Neural progenitor cell (in vitro differentiated cells): Measurements from ENCODE around the gene TMED3. TPM values are rescaled to one million over a fixed set of nuclear protein-coding genes. Genes with fewer than 3 reads are reported as not detected.

Source experiments
- DNase-seq: peaks from one replicate; pipeline ENCODE4 v3.0.0-alpha.2; 2016; ENCODE audit warnings: low spot score
- H2AFZ ChIP-seq: fragments of 200-600 bp; sonication (generic); replicated peaks from 2 replicates; pipeline ENCODE4 v1.6.1; 2016; ENCODE audit warnings: antibody characterized with exemption
- H3F3A ChIP-seq: fragments of 200-600 bp; sonication (generic); 2 replicates; pipeline ENCODE4 v1.6.1; 2016; ENCODE audit warnings: antibody characterized with exemption, low read depth
- H3K27ac ChIP-seq: fragments of 200-600 bp; sonication (generic); 2 replicates; pipeline ENCODE4 v1.5.1; 2016; ENCODE audit warnings: mild to moderate bottlenecking
- H3K27me3 ChIP-seq: fragments of 200-600 bp; sonication (generic); 2 replicates; pipeline ENCODE4 v1.6.1; 2016; ENCODE audit warnings: mild to moderate bottlenecking, moderate library complexity
- H3K36me3 ChIP-seq: fragments of 200-600 bp; sonication (generic); 2 replicates; pipeline ENCODE4 v1.5.1; 2016
- H3K4me1 ChIP-seq: fragments of 200-600 bp; sonication (generic); 2 replicates; pipeline ENCODE4 v1.6.1; 2016; ENCODE audit warnings: mixed run types
- H3K4me2 ChIP-seq: fragments of 200-600 bp; sonication (generic); 2 replicates; pipeline ENCODE4 v1.6.1; 2016
- H3K4me3 ChIP-seq: fragments of 200-600 bp; sonication (generic); 2 replicates; pipeline ENCODE4 v1.5.1; 2016
- H3K79me2 ChIP-seq: fragments of 200-600 bp; sonication (generic); 2 replicates; pipeline ENCODE4 v1.6.1; 2016; ENCODE audit warnings: low read depth
- H3K9ac ChIP-seq: fragments of 200-600 bp; sonication (generic); 2 replicates; pipeline ENCODE4 v1.6.1; 2016
- H3K9me3 ChIP-seq: fragments of 200-600 bp; sonication (generic); 2 replicates; pipeline ENCODE4 v1.5.1; 2016; ENCODE audit warnings: low read depth
- H4K20me1 ChIP-seq: fragments of 200-600 bp; sonication (generic); 2 replicates; pipeline ENCODE4 v1.6.1; 2016; ENCODE audit warnings: low read depth
- H3K27ac Mint-ChIP-seq: 3 replicates; pipeline ENCODE4 v1.8.0; 2021; ENCODE audit warnings: mixed read lengths
- H3K27me3 Mint-ChIP-seq: 2 replicates; pipeline ENCODE4 v1.8.0; 2022; ENCODE audit warnings: low read depth, mild to moderate bottlenecking, inconsistent platforms, moderate library complexity, mixed read lengths; ENCODE audit not compliant: insufficient read depth
- H3K36me3 Mint-ChIP-seq: 3 replicates; pipeline ENCODE4 v1.8.0; 2021; ENCODE audit warnings: mixed read lengths
- H3K4me1 Mint-ChIP-seq: 3 replicates; pipeline ENCODE4 v1.8.0; 2021; ENCODE audit warnings: mixed read lengths
- H3K4me3 Mint-ChIP-seq: 3 replicates; pipeline ENCODE4 v1.8.0; 2021; ENCODE audit warnings: mild to moderate bottlenecking, moderate library complexity, mixed read lengths
- H3K9me3 Mint-ChIP-seq: 3 replicates; pipeline ENCODE4 v1.8.0; 2020; ENCODE audit warnings: mixed read lengths
- EZH2 ChIP-seq: fragments of 200-600 bp; sonication (generic); IDR thresholded peaks from 2 replicates; pipeline ENCODE4 v1.6.1; 2017; ENCODE audit warnings: antibody characterized with exemption, mild to moderate bottlenecking, moderate library complexity
- EZH2phosphoT487 ChIP-seq: fragments of 200-600 bp; sonication (generic); IDR thresholded peaks from 2 replicates; pipeline ENCODE4 v1.6.1; 2017; ENCODE audit warnings: antibody characterized with exemption
- total RNA-seq: library from RNA; depleted of rRNA; stranded (reverse); fragments of >200 nt; gene quantifications from 2 replicates; pipeline ENCODE4 v1.2.3, GENCODE V29; 2015; ENCODE audit warnings: low replicate concordance
- TF ChIP-seq, protein P1 (sequence below): fragments of 200-600 bp; sonication (generic); IDR thresholded peaks from 2 replicates; pipeline ENCODE4 v1.5.1; 2017; ENCODE audit warnings: antibody characterized with exemption, mild to moderate bottlenecking

TMED3 gene
- total RNA-seq, 1 donor from 2014 or later = 28.5 TPM

DNA sequence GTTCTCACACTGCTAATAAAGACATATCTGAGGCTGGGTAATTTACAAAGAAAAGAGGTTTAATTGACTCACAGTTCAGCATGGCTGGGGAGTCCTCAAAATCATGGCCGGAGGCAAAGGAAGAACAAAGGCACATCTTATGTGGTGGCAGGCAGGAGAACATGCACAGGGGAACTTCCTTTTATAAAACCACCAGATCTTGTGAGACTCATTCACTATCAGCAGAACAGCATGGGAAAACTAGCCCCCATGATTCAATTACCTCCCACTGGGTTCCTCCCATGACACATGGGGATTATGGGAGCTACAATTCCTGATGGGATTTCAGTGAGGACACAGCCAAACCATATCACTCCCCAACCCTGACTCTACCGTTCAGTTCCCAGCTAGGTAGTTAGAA is 61.5 kb downstream of the TMED3 start:
- Mint-ChIP-seq H3K27me3 (peaks cover 8% of the 10 kb centered on the region), H3K4me3 (no peak overlapping the region), H3K36me3 (no peaks in the 10 kb centered on the region), H3K27ac (no peak overlapping the region), H3K9me3 (peaks cover 3% of the 10 kb centered on the region), H3K4me1 (no peaks in the 10 kb centered on the region)
- Histone ChIP-seq H3K9me3 (peaks cover 4% of the 10 kb centered on the region), H3K9ac (no peak overlapping the region), H3K4me2 (no peak overlapping the region), H3K27ac (no peak overlapping the region), H4K20me1 (no peaks in the 10 kb centered on the region), H3K27me3 (no peaks in the 10 kb centered on the region), H3K36me3 (no peaks in the 10 kb centered on the region), H3F3A (no peaks in the 10 kb centered on the region), H3K4me1 (no peaks in the 10 kb centered on the region), H2AFZ (no peak overlapping the region), H3K4me3 (no peak overlapping the region), H3K79me2 (no peaks in the 10 kb centered on the region)
- no peak for DNase-seq
- TF ChIP-seq EZH2 (no peak), EZH2phosphoT487 (no peak)
- TF ChIP-seq, protein P1, sequence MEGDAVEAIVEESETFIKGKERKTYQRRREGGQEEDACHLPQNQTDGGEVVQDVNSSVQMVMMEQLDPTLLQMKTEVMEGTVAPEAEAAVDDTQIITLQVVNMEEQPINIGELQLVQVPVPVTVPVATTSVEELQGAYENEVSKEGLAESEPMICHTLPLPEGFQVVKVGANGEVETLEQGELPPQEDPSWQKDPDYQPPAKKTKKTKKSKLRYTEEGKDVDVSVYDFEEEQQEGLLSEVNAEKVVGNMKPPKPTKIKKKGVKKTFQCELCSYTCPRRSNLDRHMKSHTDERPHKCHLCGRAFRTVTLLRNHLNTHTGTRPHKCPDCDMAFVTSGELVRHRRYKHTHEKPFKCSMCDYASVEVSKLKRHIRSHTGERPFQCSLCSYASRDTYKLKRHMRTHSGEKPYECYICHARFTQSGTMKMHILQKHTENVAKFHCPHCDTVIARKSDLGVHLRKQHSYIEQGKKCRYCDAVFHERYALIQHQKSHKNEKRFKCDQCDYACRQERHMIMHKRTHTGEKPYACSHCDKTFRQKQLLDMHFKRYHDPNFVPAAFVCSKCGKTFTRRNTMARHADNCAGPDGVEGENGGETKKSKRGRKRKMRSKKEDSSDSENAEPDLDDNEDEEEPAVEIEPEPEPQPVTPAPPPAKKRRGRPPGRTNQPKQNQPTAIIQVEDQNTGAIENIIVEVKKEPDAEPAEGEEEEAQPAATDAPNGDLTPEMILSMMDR = no peak

Other genes with a start within 250 kb of the TMED3 start
- gene RASGRF1, start 220.3 kb upstream of the TMED3 start, total RNA-seq = 0.22 and 0.59 TPM in 2 replicates
- not detected in 2 replicates for gene ANKRD34C, start 28.4 kb upstream of the TMED3 start, total RNA-seq
- gene MINAR1, start 121.2 kb downstream of the TMED3 start, total RNA-seq = 0.87 and 1.5 TPM in 2 replicates